DND-41 (cell line): ENCODE data around the gene PDE3A.
"Not testable (repeated sequence)": the region's sequence is repeated elsewhere in the genome, so short reads cannot be mapped to it uniquely, and the experiment has no call there.

Experiments
- ATAC-seq: fragments of 200-7000 bp; cut with Tn5 transposase; 3 replicates; pipeline ENCODE4 v1.9.1; 2021; ENCODE audit warnings: low read depth; ENCODE audit not compliant: insufficient read depth
- DNase-seq: peaks from one replicate; pipeline ENCODE4 v3.0.0-alpha.2; 2020
- H2AFZ ChIP-seq: 2 replicates; pipeline ENCODE4 v1.6.0; 2012; ENCODE audit warnings: low read depth, low read length
- H3K27ac ChIP-seq: 2 replicates; pipeline ENCODE4 v1.5.1; 2012; ENCODE audit warnings: low read length, inconsistent platforms
- H3K27me3 ChIP-seq: fragments of 200-600 bp; sonication (generic); 2 replicates; pipeline ENCODE4 v1.6.0; 2012; ENCODE audit warnings: low read length, mild to moderate bottlenecking, inconsistent platforms; ENCODE audit not compliant: insufficient read depth, poor library complexity
- H3K36me3 ChIP-seq: 2 replicates; pipeline ENCODE4 v1.5.1; 2012; ENCODE audit warnings: low read length, inconsistent platforms; ENCODE audit not compliant: insufficient read depth
- H3K4me1 ChIP-seq: 2 replicates; pipeline ENCODE4 v1.5.1; 2012; ENCODE audit warnings: mild to moderate bottlenecking, low read length; ENCODE audit not compliant: insufficient read depth
- H3K4me2 ChIP-seq: 2 replicates; pipeline ENCODE4 v1.6.0; 2012; ENCODE audit warnings: mild to moderate bottlenecking, moderate library complexity, low read length, inconsistent platforms; ENCODE audit not compliant: insufficient read depth
- H3K4me3 ChIP-seq, 2 experiments: fragments of 200-600 bp in 1 of 2; shearing (Covaris generic) in 1 of 2; 2 replicates each; pipeline ENCODE4 v1.5.1; 2012 to 2016; ENCODE audit warnings: inconsistent platforms in 2 of 2, low read length in 2 of 2, mild to moderate bottlenecking in 2 of 2, low read depth in 1 of 2, moderate library complexity in 1 of 2
- H3K79me2 ChIP-seq: 2 replicates; pipeline ENCODE4 v1.6.0; 2012; ENCODE audit warnings: low read length, inconsistent platforms; ENCODE audit not compliant: insufficient read depth
- H3K9ac ChIP-seq: 2 replicates; pipeline ENCODE4 v1.6.0; 2012; ENCODE audit warnings: low read depth, mild to moderate bottlenecking, inconsistent platforms, low read length, moderate library complexity
- H3K9me3 ChIP-seq: 2 replicates; pipeline ENCODE4 v1.5.1; 2012; ENCODE audit warnings: low read length, moderate library complexity, mild to moderate bottlenecking, inconsistent platforms; ENCODE audit not compliant: insufficient read depth, severe bottlenecking
- H4K20me1 ChIP-seq: 2 replicates; pipeline ENCODE4 v1.6.0; 2012; ENCODE audit warnings: low read length; ENCODE audit not compliant: insufficient read depth
- CTCF ChIP-seq: IDR thresholded peaks from 2 replicates; pipeline ENCODE4 v1.5.1; 2012; ENCODE audit warnings: borderline replicate concordance, low read length, moderate library complexity, mild to moderate bottlenecking; ENCODE audit not compliant: poor library complexity, severe bottlenecking; ENCODE audit errors: extremely low read depth
- EZH2 ChIP-seq: IDR thresholded peaks from 3 replicates; pipeline ENCODE4 v1.6.1; 2012; ENCODE audit warnings: borderline replicate concordance, low read depth, mild to moderate bottlenecking, moderate library complexity, low read length, inconsistent platforms; ENCODE audit not compliant: severe bottlenecking

PDE3A gene

GRCh38 chr12:20368114-20368650, at the start of gene PDE3A:
Gene PDE3A (plus strand): TSS chr12:20368537. CDS start chr12:20369285, 748 bp downstream.
- Histone ChIP-seq H3K9ac (no peak within 1 kb of the TSS), H3K4me3 (no peak within 1 kb of the TSS), H3K79me2 (no peaks in the 10 kb centered on the region), H3K27ac (no peak within 1 kb of the TSS), H3K4me1 (no peaks in the 10 kb centered on the region), H3K9me3 (no peaks in the 10 kb centered on the region), H3K27me3 (no peaks in the 10 kb centered on the region), H3K36me3 (no peaks in the 10 kb centered on the region), H2AFZ (no peak within 1 kb of the TSS), H3K4me2 (no peak within 1 kb of the TSS), H4K20me1 (no peaks in the 10 kb centered on the region)
- no peak for ATAC-seq
- TF ChIP-seq CTCF = no peak
- TF ChIP-seq EZH2 = no peak
- DNase-seq = no peak

GRCh38 chr12:20319366-20319765, 49.0 kb upstream of the PDE3A start:
- H3K9ac ChIP-seq = no peak overlapping the region
- no peak overlapping the region for H3K4me3 ChIP-seq
- H3K27ac ChIP-seq = no peak overlapping the region
- no peaks in the 10 kb centered on the region for H3K79me2 ChIP-seq
- DNase-seq (no peak), ATAC-seq (no peak)
- H4K20me1 ChIP-seq = no peaks in the 10 kb centered on the region
- no peak overlapping the region for H3K4me2 ChIP-seq
- no peaks in the 10 kb centered on the region for H3K27me3 ChIP-seq
- no peaks in the 10 kb centered on the region for H3K36me3 ChIP-seq
- TF ChIP-seq CTCF = no peak
- no peak for TF ChIP-seq EZH2
- no peak overlapping the region for H2AFZ ChIP-seq
- no peaks in the 10 kb centered on the region for H3K9me3 ChIP-seq
- no peaks in the 10 kb centered on the region for H3K4me1 ChIP-seq

GRCh38 chr12:20320552-20320951, 47.8 kb upstream of the PDE3A start:
- Histone ChIP-seq H3K4me1 (no peaks in the 10 kb centered on the region), H3K27ac (no peak overlapping the region), H3K4me2 (no peak overlapping the region), H3K9ac (no peak overlapping the region), H3K36me3 (no peaks in the 10 kb centered on the region), H3K9me3 (no peaks in the 10 kb centered on the region), H4K20me1 (no peaks in the 10 kb centered on the region), H2AFZ (no peak overlapping the region), H3K79me2 (no peaks in the 10 kb centered on the region), H3K27me3 (no peaks in the 10 kb centered on the region), H3K4me3 (no peak overlapping the region)
- DNase-seq (no peak), ATAC-seq (no peak)
- no peak for TF ChIP-seq CTCF

- ATAC-seq, H3K27me3 ChIP-seq, H3K4me2 ChIP-seq, H2AFZ ChIP-seq, H3K79me2 ChIP-seq, H3K9me3 ChIP-seq, DNase-seq, H3K9ac ChIP-seq, H4K20me1 ChIP-seq, H3K4me1 ChIP-seq, H3K4me3 ChIP-seq, H3K36me3 ChIP-seq, H3K27ac ChIP-seq: not testable (repeated sequence)
Observed at GRCh38 chr12:20330826-20331505, 37.4 kb upstream of the PDE3A start.
